CD14-positive monocyte (primary cell): ENCODE data around the gene STRN3. TPM values are rescaled to one million over a fixed set of nuclear protein-coding genes. Genes with fewer than 3 reads are reported as not detected.

Source experiments
- DNase-seq, 3 donors: peaks; one replicate each; pipeline ENCODE4 v3.0.0-alpha.2; 2011 to 2022
- H2AFZ ChIP-seq: 2 replicates; pipeline ENCODE4 v1.6.0; 2012; ENCODE audit warnings: mild to moderate bottlenecking, low read depth, low read length, inconsistent platforms; ENCODE audit not compliant: insufficient read depth, poor library complexity, severe bottlenecking
- H3K27ac ChIP-seq, 2 donors: 1 replicate in 1 of 2; 2 replicates in 1 of 2; pipeline ENCODE4 v1.5.1; 2012 to 2013; ENCODE audit warnings: low read length in 2 of 2, control low read depth in 1 of 2, inconsistent platforms in 1 of 2, low read depth in 1 of 2, mild to moderate bottlenecking in 1 of 2
- H3K27me3 ChIP-seq, 2 donors: one replicate each; pipeline versions ENCODE4 v1.6.0 to v1.6.1; 2011 to 2013; ENCODE audit warnings: low read length in 2 of 2; ENCODE audit not compliant: control insufficient read depth in 2 of 2, insufficient read depth in 2 of 2
- H3K36me3 ChIP-seq, 2 donors: replicated peaks in 1 of 2; 1 replicate in 1 of 2; 2 replicates in 1 of 2; pipeline versions ENCODE4 v1.5.1 to v1.6.1; 2012 to 2013; ENCODE audit warnings: low read length in 2 of 2, control low read depth in 1 of 2, inconsistent platforms in 1 of 2, mild to moderate bottlenecking in 1 of 2; ENCODE audit not compliant: insufficient read depth in 2 of 2, control insufficient read depth in 1 of 2
- H3K4me1 ChIP-seq, 2 donors: 1 replicate in 1 of 2; 2 replicates in 1 of 2; pipeline versions ENCODE4 v1.5.1 to v1.6.1; 2012 to 2013; ENCODE audit warnings: low read length in 2 of 2, control low read depth in 1 of 2, inconsistent platforms in 1 of 2, mild to moderate bottlenecking in 1 of 2, moderate library complexity in 1 of 2; ENCODE audit not compliant: insufficient read depth in 2 of 2, control insufficient read depth in 1 of 2
- H3K4me2 ChIP-seq: replicated peaks from 2 replicates; pipeline ENCODE3; 2012; ENCODE audit warnings: low read length, moderate library complexity, mild to moderate bottlenecking; ENCODE audit not compliant: poor library complexity, severe bottlenecking; ENCODE audit errors: extremely low read depth
- H3K4me3 ChIP-seq, 3 experiments: fragments of 200-600 bp in 1 of 3; sonication (generic) in 1 of 3; replicated peaks in 1 of 3; 1 replicate in 2 of 3; 2 replicates in 1 of 3; pipeline ENCODE4 v1.5.1; 2011 to 2013; ENCODE audit warnings: low read length in 3 of 3, mild to moderate bottlenecking in 3 of 3, control low read depth in 2 of 3, low read depth in 2 of 3, inconsistent platforms in 1 of 3, moderate library complexity in 1 of 3
- H3K79me2 ChIP-seq: 2 replicates; pipeline ENCODE4 v1.6.0; 2012; ENCODE audit warnings: mild to moderate bottlenecking, control low read depth, inconsistent platforms, low read length, moderate library complexity; ENCODE audit not compliant: insufficient read depth
- H3K9ac ChIP-seq: 2 replicates; pipeline ENCODE4 v1.6.0; 2017; ENCODE audit warnings: low read length, mild to moderate bottlenecking; ENCODE audit not compliant: insufficient read depth, poor library complexity, severe bottlenecking
- H3K9me3 ChIP-seq, 2 donors: replicated peaks in 1 of 2; 1 replicate in 1 of 2; 2 replicates in 1 of 2; pipeline versions ENCODE4 v1.5.1 to v1.6.1; 2012 to 2013; ENCODE audit warnings: low read length in 2 of 2, control low read depth in 1 of 2; ENCODE audit not compliant: control insufficient read depth in 1 of 2, insufficient read depth in 1 of 2
- H4K20me1 ChIP-seq: 2 replicates; pipeline ENCODE4 v1.6.0; 2012; ENCODE audit warnings: mild to moderate bottlenecking, low read length, control low read depth, moderate library complexity; ENCODE audit not compliant: insufficient read depth
- H3K27ac Mint-ChIP-seq, 7 donors: one replicate each; pipeline ENCODE4 v1.8.0; 2020; ENCODE audit warnings: mild to moderate bottlenecking in 7 of 7, mixed read lengths in 7 of 7, moderate library complexity in 6 of 7, inconsistent platforms in 2 of 7
- H3K27me3 Mint-ChIP-seq, 3 donors: one replicate each; pipeline ENCODE4 v1.8.0; 2021 to 2022; ENCODE audit warnings: low read depth in 3 of 3, mild to moderate bottlenecking in 3 of 3, mixed read lengths in 3 of 3, moderate library complexity in 3 of 3, inconsistent platforms in 1 of 3
- H3K36me3 Mint-ChIP-seq, 2 donors: one replicate each; pipeline ENCODE4 v1.8.0; 2020; ENCODE audit warnings: mixed read lengths in 2 of 2, inconsistent platforms in 1 of 2, mild to moderate bottlenecking in 1 of 2
- H3K4me1 Mint-ChIP-seq: one replicate; pipeline ENCODE4 v1.8.0; 2020; ENCODE audit warnings: mild to moderate bottlenecking, mixed read lengths
- H3K4me3 Mint-ChIP-seq, 2 donors: one replicate each; pipeline ENCODE4 v1.8.0; 2020; ENCODE audit warnings: mild to moderate bottlenecking in 2 of 2, mixed read lengths in 2 of 2, moderate library complexity in 1 of 2
- H3K9me3 Mint-ChIP-seq, 7 donors: one replicate each; pipeline ENCODE4 v1.8.0; 2020 to 2022; ENCODE audit warnings: mixed read lengths in 7 of 7, mild to moderate bottlenecking in 6 of 7, moderate library complexity in 6 of 7, inconsistent platforms in 2 of 7
- CTCF ChIP-seq: fragments of 200-600 bp; IDR thresholded peaks from one replicate; pipeline ENCODE4 v1.8.0; 2022; ENCODE audit warnings: antibody characterized with exemption, mild to moderate bottlenecking
- WGBS: methylation state at CpG from one replicate; pipeline ENCODE4 v1.1.5; 2013; ENCODE audit warnings: missing lambda C conversion rate; ENCODE audit not compliant: insufficient coverage; 5-methylcytosine and 5-hydroxymethylcytosine counted together
- intact Hi-C, 2 donors: fragments of 100-400 bp; cut with micrococcal nuclease; formaldehyde crosslinking; loops; one replicate each; pipeline versions ENCODE4 v1.15.0 to v1.15.1; 2023
- polyA plus RNA-seq, 3 donors: library from polyadenylated mRNA; depleted of rRNA in 1 of 3; unstranded in 2 of 3; stranded (reverse) in 1 of 3; fragments of 300-500 nt in 2 of 3; fragments of >200 nt in 1 of 3; fragmentation: Illumina TruSeq in 2 of 3; gene quantifications; 1 replicate in 2 of 3; 2 replicates in 1 of 3; pipeline ENCODE4 v1.2.3, GENCODE V29; 2012 to 2021
- small RNA-seq: library from RNA; depleted of rRNA; stranded (forward); fragments of <200 nt; gene quantifications from one replicate; pipeline ENCODE3, GENCODE V24; 2012; ENCODE audit warnings: low read depth; ENCODE audit not compliant: insufficient read length

Gene STRN3
- polyA plus RNA-seq, 3 donors: 1.0 to 12.0 (median 3.8) TPM

DNA sequence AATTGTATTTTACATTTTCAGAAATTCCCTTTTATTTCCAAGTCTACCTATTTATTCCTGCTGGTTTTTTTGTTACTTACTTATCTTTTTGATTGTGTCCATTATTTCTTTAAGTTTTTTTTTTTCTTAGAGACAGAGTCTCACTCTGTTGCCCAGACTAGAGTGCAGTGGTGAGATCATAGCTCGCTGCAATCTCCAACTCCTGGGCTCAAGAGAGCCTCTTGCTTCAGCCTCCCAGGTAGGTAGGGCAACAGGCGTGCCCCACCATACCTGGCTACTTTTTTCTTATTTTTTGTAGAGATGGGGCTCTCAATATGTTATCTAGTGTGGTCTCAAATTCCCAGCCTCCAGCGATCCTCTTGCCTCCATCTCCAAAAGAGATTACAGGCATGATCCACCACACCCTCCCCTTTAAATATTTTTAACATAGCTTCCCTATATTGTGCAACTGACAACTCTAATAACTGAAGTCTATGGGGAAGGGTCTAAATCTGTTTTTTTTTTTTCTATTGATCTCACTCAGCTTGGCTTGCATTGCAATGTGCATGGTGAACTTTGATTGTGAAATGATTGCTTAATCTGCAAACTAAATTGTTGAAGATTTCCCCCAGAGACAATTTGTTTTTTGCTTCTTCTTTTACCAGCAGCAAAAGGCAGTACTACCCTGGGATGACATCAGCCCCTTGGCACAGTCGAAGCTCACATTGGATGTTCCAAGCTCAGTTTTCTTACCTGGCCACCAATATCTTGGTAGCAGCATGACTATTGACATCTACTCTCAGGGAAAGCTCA lies 177.5 kb downstream of the STRN3 start:
- Histone ChIP-seq H3K4me1 (peaks cover 24 to 29% of the 10 kb centered on the region in 2 donors), H4K20me1 (no peaks in the 10 kb centered on the region), H3K36me3 (no peaks in the 10 kb centered on the region), H2AFZ (peak overlapping the region; percentile 55), H3K27me3 (no peaks in the 10 kb centered on the region), H3K9me3 (no peaks in the 10 kb centered on the region), H3K4me3 (peak overlapping the region in 2 of 3 experiments; percentile 3 to 52), H3K79me2 (no peaks in the 10 kb centered on the region), H3K4me2 (peak overlapping the region; percentile 60), H3K27ac (peak overlapping the region; percentile 64 to 88), H3K9ac (no peak overlapping the region)
- peaks cover 31% of the 10 kb centered on the region for H3K4me1 Mint-ChIP-seq
- peak; percentile 32 to 63 (median 56) for DNase-seq
- H3K9me3 Mint-ChIP-seq: peaks cover 0 to 5% (median 0%) of the 10 kb centered on the region in 7 donors
- no peak for TF ChIP-seq CTCF
- intact Hi-C loops: no loop called here
- 0% methylated on average over 1 of the region's 4 CpGs for WGBS
- peaks cover 0 to 5% (median 0%) of the 10 kb centered on the region in 3 donors for H3K27me3 Mint-ChIP-seq
- peak overlapping the region; percentile 82 to 96 (median 95) for H3K27ac Mint-ChIP-seq
- no peaks in the 10 kb centered on the region for H3K36me3 Mint-ChIP-seq
- peak overlapping the region; percentile 46 to 83 for H3K4me3 Mint-ChIP-seq

Small RNA genes within 50 kb of the gene (small RNA-seq; reads per million reads assigned to genes)
- not detected for gene HIGD1AP17
- 1.9 reads per million for gene MIR624

Other genes starting within 250 kb of the STRN3 start
- 1 to 10 TPM in 1 of 3 donors, under 1 TPM in 2; 0.48 to 2.0 (median 0.87) TPM for gene COCH, start 151.8 kb downstream of the STRN3 start, polyA plus RNA-seq
- gene AP4S1, start 730 bp downstream of the STRN3 start, polyA plus RNA-seq: 1 to 10 TPM; 1.7 to 5.1 (median 2.8) TPM
- gene HECTD1, start 181.4 kb upstream of the STRN3 start, polyA plus RNA-seq: 10 to 100 TPM; 12.7 to 55.9 (median 21.5) TPM